Upper lobe of left lung (tissue), 4 donors: ENCODE results near the gene C1orf198.

Source experiments
- CTCF ChIP-seq, 6 experiments: fragments of 450-650 bp in 4 of 6; fragments of 200-600 bp in 2 of 6; sonication (generic) in 2 of 6; IDR thresholded peaks; one replicate each; pipeline ENCODE4 v1.5.1; 2016 to 2019; ENCODE audit warnings: antibody characterized with exemption in 6 of 6
- EP300 ChIP-seq, 4 donors: sonication (generic); formaldehyde crosslinking; IDR thresholded peaks; one replicate each; pipeline ENCODE4 v1.5.1; 2017; ENCODE audit warnings: antibody characterized with exemption in 4 of 4, control low read depth in 2 of 4
- POLR2A ChIP-seq, 4 donors: fragments of 450-650 bp; IDR thresholded peaks; one replicate each; pipeline ENCODE4 v1.5.1; 2016 to 2017; ENCODE audit warnings: antibody characterized with exemption in 4 of 4, mild to moderate bottlenecking in 2 of 4
- POLR2AphosphoS5 ChIP-seq, 2 donors: sonication (generic); formaldehyde crosslinking; IDR thresholded peaks; one replicate each; pipeline ENCODE4 v1.5.1; 2017; ENCODE audit warnings: antibody characterized with exemption in 2 of 2

- TF ChIP-seq CTCF (IDR thresholded peaks at IDR 0.05) (no peak), POLR2A (IDR thresholded peaks at IDR 0.05) (no peak), POLR2AphosphoS5 (IDR thresholded peaks at IDR 0.05) (no peak), EP300 (IDR thresholded peaks at IDR 0.05) (no peak)
Observed at GRCh38 chr1:230808281-230808872, 59.9 kb downstream of the C1orf198 start.
